ENCODE results near the gene RGPD8. TPM values are rescaled to one million over a fixed set of nuclear protein-coding genes. Genes with fewer than 3 reads are reported as not detected.
A peak's percentile ranks its signal among the peaks of the same experiment; 100 is the strongest.
"Not testable (repeated sequence)": the region's sequence is repeated elsewhere in the genome, so short reads cannot be mapped to it uniquely, and the experiment has no call there.

RGPD8 gene
- total RNA-seq = 1 to 10 TPM; 7.8 to 9.2 TPM

- DNase-seq (peak; percentile 96), ATAC-seq (peak; percentile 100)
- intact Hi-C loops (cut with DNase I, micrococcal nuclease) = loop anchor here (1.0 to 10.0 kb wide), 5 partner anchors 174 to 549 kb away; partner anchors contain the start of genes ANAPC1 (in 1 of the 2) and ZC3H8 (in 1 of the 2)
- H3K36me3 Mint-ChIP-seq (ENCODE audit: low read depth); POLR2A ChIA-PET; H3K27me3 Mint-ChIP-seq; H3K9me3 Mint-ChIP-seq (ENCODE audit: low read depth); CTCF ChIA-PET: not testable (repeated sequence)
- H3K27ac Mint-ChIP-seq = peak within 1 kb of the TSS; percentile 70
- peaks cover 10% of the 10 kb centered on the region for H3K4me1 Mint-ChIP-seq
- H3K4me3 Mint-ChIP-seq = peak within 1 kb of the TSS; percentile 76
These were observed at the start of gene RGPD8 for GRCh38 chr2:112433480-112433879. Gene RGPD8, minus strand, starts transcription at chr2:112433645. Its CDS starts 192 bp downstream, at chr2:112433453.

- DNase-seq = peak; percentile 25
- POLR2A ChIA-PET = no interaction called here
- intact Hi-C loops (cut with DNase I, micrococcal nuclease) = loop anchor here (2.0 to 5.0 kb wide), 5 partner anchors 206 to 601 kb away; partner anchors contain the start of genes ANAPC1 (in 1 of the 2) and ZC3H6 (in 1 of the 2)
These were observed 49.6 kb upstream of the RGPD8 start for GRCh38 chr2:112483042-112483473.

GRCh38 chr2:112482309-112483041 lies 49.0 kb upstream of the RGPD8 start:
- Mint-ChIP-seq H3K36me3 (ENCODE audit: low read depth) (peaks cover 24% of the 10 kb centered on the region), H3K4me3 (peak overlapping the region; percentile 92), H3K9me3 (ENCODE audit: low read depth) (no peaks in the 10 kb centered on the region), H3K27me3 (no peaks in the 10 kb centered on the region), H3K4me1 (peaks cover 45% of the 10 kb centered on the region), H3K27ac (peak overlapping the region; percentile 83)
- ChIA-PET POLR2A (interaction anchor here (0.7 kb wide), 1 partner anchor 102 kb away, joined by 3 read pairs; the partner anchor contains the start of gene CHCHD5), CTCF (interaction anchor here (0.6 kb wide), 3 partner anchors 104 to 722 kb away, joined by 3 to 5 read pairs (median 3); no protein-coding TSS in a partner anchor)
- ATAC-seq (peak; percentile 5), DNase-seq (peak; percentile 55)
- intact Hi-C loops (cut with DNase I, micrococcal nuclease) = loop anchor here (1.0 to 5.0 kb wide), 7 partner anchors 102 to 600 kb away; partner anchors contain the start of genes ZC3H6 (in 2 of the 2), ANAPC1 (in 1 of the 2) and CHCHD5 (in 1 of the 2)

More at GRCh38 chr2:112483042-112483473, 49.6 kb upstream of the RGPD8 start:
- Mint-ChIP-seq H3K27ac (peak overlapping the region; percentile 79), H3K4me3 (peak overlapping the region; percentile 92), H3K4me1 (peaks cover 48% of the 10 kb centered on the region), H3K36me3 (ENCODE audit: low read depth) (peaks cover 29% of the 10 kb centered on the region), H3K9me3 (ENCODE audit: low read depth) (no peaks in the 10 kb centered on the region), H3K27me3 (no peaks in the 10 kb centered on the region)
- CTCF ChIA-PET = interaction anchor here (0.6 to 1.0 kb wide), 4 partner anchors 104 to 721 kb away, joined by 3 to 5 read pairs (median 3); no protein-coding TSS in a partner anchor
- no peak for ATAC-seq

- H3K27me3 Mint-ChIP-seq = no peaks in the 10 kb centered on the region
- peaks cover 38% of the 10 kb centered on the region for H3K4me1 Mint-ChIP-seq
- peak within 1 kb of the TSS; percentile 92 for H3K4me3 Mint-ChIP-seq
- DNase-seq (peak; percentile 89), ATAC-seq (peak; percentile 66)
- POLR2A ChIA-PET = no interaction called here
- peaks cover 21% of the 10 kb centered on the region for H3K36me3 Mint-ChIP-seq (ENCODE audit: low read depth)
- H3K9me3 Mint-ChIP-seq (ENCODE audit: low read depth) = no peaks in the 10 kb centered on the region
- intact Hi-C loops (cut with DNase I, micrococcal nuclease) = loop anchor here (1.0 to 5.0 kb wide), 12 partner anchors 61 to 599 kb away; partner anchors contain the start of genes CHCHD5 (in 2 of the 2), POLR1B (in 2 of the 2), ZC3H6 (in 2 of the 2) and ANAPC1 (in 1 of the 2)
- CTCF ChIA-PET = interaction anchor here (1.5 to 2.7 kb wide), 4 partner anchors 12 to 360 kb away, joined by 5 to 12 read pairs (median 6); no protein-coding TSS in a partner anchor
- peak within 1 kb of the TSS; percentile 85 for H3K27ac Mint-ChIP-seq
These were observed 48.2 kb upstream of the RGPD8 start, which contains the start of gene TTL for GRCh38 chr2:112481528-112482233. Gene TTL, plus strand, starts transcription at chr2:112482156. Its CDS starts 189 bp downstream, at chr2:112482345.

GRCh38 chr2:112481050-112481527 lies 47.6 kb upstream of the RGPD8 start:
- H3K27ac Mint-ChIP-seq = peak overlapping the region; percentile 85
- ChIA-PET POLR2A (interaction anchor here (0.6 kb wide), 1 partner anchor 156 kb away, joined by 4 read pairs; no protein-coding TSS in a partner anchor), CTCF (interaction anchor here (1.0 to 2.7 kb wide), 10 partner anchors 8 to 409 kb away, joined by 3 to 12 read pairs (median 5); no protein-coding TSS in a partner anchor)
- H3K9me3 Mint-ChIP-seq (ENCODE audit: low read depth) = no peaks in the 10 kb centered on the region
- intact Hi-C loops (cut with DNase I, micrococcal nuclease) = loop anchor here (1.0 to 5.0 kb wide), 9 partner anchors 61 to 599 kb away; partner anchors contain the start of genes POLR1B (in 2 of the 2), ANAPC1 (in 1 of the 2), CHCHD5 (in 1 of the 2) and SLC20A1 (in 1 of the 2)
- DNase-seq (peak; percentile 93), ATAC-seq (peak; percentile 88)
- H3K4me3 Mint-ChIP-seq = peak overlapping the region; percentile 81
- H3K36me3 Mint-ChIP-seq (ENCODE audit: low read depth) = peaks cover 17% of the 10 kb centered on the region
- H3K4me1 Mint-ChIP-seq = peaks cover 32% of the 10 kb centered on the region
- H3K27me3 Mint-ChIP-seq = no peaks in the 10 kb centered on the region

GRCh38 chr2:112480530-112481049 lies 47.1 kb upstream of the RGPD8 start:
- peak overlapping the region; percentile 81 for H3K4me3 Mint-ChIP-seq
- ChIA-PET POLR2A (interaction anchor here (0.6 kb wide), 2 partner anchors 156 to 207 kb away, joined by 3 to 4 read pairs; no protein-coding TSS in a partner anchor), CTCF (interaction anchor here (0.7 to 2.7 kb wide), 14 partner anchors 9 to 409 kb away, joined by 3 to 12 read pairs (median 4); partner anchors contain the start of gene ZC3H8)
- no peaks in the 10 kb centered on the region for H3K27me3 Mint-ChIP-seq
- DNase-seq (peak; percentile 41), ATAC-seq (no peak)
- peaks cover 13% of the 10 kb centered on the region for H3K36me3 Mint-ChIP-seq (ENCODE audit: low read depth)
- peaks cover 28% of the 10 kb centered on the region for H3K4me1 Mint-ChIP-seq
- intact Hi-C loops (cut with DNase I, micrococcal nuclease) = loop anchor here (1.0 to 5.0 kb wide), 9 partner anchors 62 to 598 kb away; partner anchors contain the start of genes POLR1B (in 2 of the 2), ANAPC1 (in 1 of the 2), CHCHD5 (in 1 of the 2) and SLC20A1 (in 1 of the 2)
- H3K27ac Mint-ChIP-seq = peak overlapping the region; percentile 87
- no peaks in the 10 kb centered on the region for H3K9me3 Mint-ChIP-seq (ENCODE audit: low read depth)

GRCh38 chr2:112476434-112476833 lies 43.0 kb upstream of the RGPD8 start:
- ChIA-PET CTCF (interaction anchor here (0.7 kb wide), 1 partner anchor 45 kb away, joined by 3 read pairs; no protein-coding TSS in a partner anchor), POLR2A (no interaction called here)
- Mint-ChIP-seq H3K4me3 (no peak overlapping the region), H3K4me1 (peaks cover 13% of the 10 kb centered on the region), H3K9me3 (ENCODE audit: low read depth) (no peaks in the 10 kb centered on the region), H3K27ac (no peak overlapping the region), H3K27me3 (no peaks in the 10 kb centered on the region), H3K36me3 (ENCODE audit: low read depth) (no peaks in the 10 kb centered on the region)
- ATAC-seq = no peak
- no peak for DNase-seq
- intact Hi-C loops (cut with DNase I, micrococcal nuclease) = no loop called here

- Mint-ChIP-seq H3K9me3 (ENCODE audit: low read depth) (no peaks in the 10 kb centered on the region), H3K27ac (no peak overlapping the region), H3K4me3 (no peak overlapping the region), H3K36me3 (ENCODE audit: low read depth) (no peaks in the 10 kb centered on the region), H3K4me1 (peaks cover 4% of the 10 kb centered on the region), H3K27me3 (no peaks in the 10 kb centered on the region)
- DNase-seq = no peak
- ChIA-PET CTCF (no interaction called here), POLR2A (no interaction called here)
- no peak for ATAC-seq
- intact Hi-C loops (cut with DNase I, micrococcal nuclease) = no loop called here
These were observed 41.5 kb upstream of the RGPD8 start for GRCh38 chr2:112474844-112475486.

GRCh38 chr2:112472547-112473263 lies 39.3 kb upstream of the RGPD8 start:
- POLR2A ChIA-PET = no interaction called here
- Mint-ChIP-seq H3K4me1 (peaks cover 4% of the 10 kb centered on the region), H3K36me3 (ENCODE audit: low read depth) (no peaks in the 10 kb centered on the region), H3K27me3 (no peaks in the 10 kb centered on the region), H3K9me3 (ENCODE audit: low read depth) (no peaks in the 10 kb centered on the region), H3K4me3 (no peak overlapping the region), H3K27ac (no peak overlapping the region)
- intact Hi-C loops (cut with DNase I, micrococcal nuclease) = no loop called here
- DNase-seq (peak; percentile 29), ATAC-seq (peak; percentile 76)
- CTCF ChIA-PET = interaction anchor here (1.0 to 1.7 kb wide), 2 partner anchors 14 to 351 kb away, joined by 3 to 5 read pairs; no protein-coding TSS in a partner anchor
